GM20000 (cell line): ENCODE measurements around the gene AQP12A.
"Not testable (repeated sequence)": the region's sequence is repeated elsewhere in the genome, so short reads cannot be mapped to it uniquely, and the experiment has no call there.

ENCODE experiments used
- DNase-seq: peaks from one replicate; pipeline ENCODE4 v3.0.0; 2012; ENCODE audit warnings: low spot score
- TF ChIP-seq, protein P1 (sequence below): IDR thresholded peaks from 2 replicates; pipeline ENCODE4 v1.5.1; 2012; ENCODE audit warnings: mild to moderate bottlenecking, control low read depth; ENCODE audit errors: extremely low read depth, missing control alignments

Gene AQP12A

DNA sequence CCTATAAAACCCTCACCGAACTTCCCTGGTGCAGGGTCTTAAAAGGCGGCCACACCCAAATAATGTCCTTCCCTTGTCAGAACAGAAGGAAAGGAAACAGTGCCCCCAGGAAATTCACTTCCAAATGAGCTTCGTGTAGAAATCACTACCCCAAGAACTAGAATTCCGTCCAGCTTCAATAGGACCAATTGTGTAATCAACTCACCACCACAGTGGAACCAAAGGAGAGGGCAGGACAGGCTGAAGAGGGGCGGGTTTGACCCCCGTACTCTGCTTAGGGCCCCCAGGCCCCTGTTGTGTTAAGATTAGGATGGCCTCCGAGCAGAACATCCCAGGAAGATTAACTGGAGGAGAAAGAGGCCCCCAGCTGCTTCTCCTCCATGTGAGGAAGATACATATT is 42.3 kb upstream of the AQP12A start:
- no peak for DNase-seq
- TF ChIP-seq, protein P1, sequence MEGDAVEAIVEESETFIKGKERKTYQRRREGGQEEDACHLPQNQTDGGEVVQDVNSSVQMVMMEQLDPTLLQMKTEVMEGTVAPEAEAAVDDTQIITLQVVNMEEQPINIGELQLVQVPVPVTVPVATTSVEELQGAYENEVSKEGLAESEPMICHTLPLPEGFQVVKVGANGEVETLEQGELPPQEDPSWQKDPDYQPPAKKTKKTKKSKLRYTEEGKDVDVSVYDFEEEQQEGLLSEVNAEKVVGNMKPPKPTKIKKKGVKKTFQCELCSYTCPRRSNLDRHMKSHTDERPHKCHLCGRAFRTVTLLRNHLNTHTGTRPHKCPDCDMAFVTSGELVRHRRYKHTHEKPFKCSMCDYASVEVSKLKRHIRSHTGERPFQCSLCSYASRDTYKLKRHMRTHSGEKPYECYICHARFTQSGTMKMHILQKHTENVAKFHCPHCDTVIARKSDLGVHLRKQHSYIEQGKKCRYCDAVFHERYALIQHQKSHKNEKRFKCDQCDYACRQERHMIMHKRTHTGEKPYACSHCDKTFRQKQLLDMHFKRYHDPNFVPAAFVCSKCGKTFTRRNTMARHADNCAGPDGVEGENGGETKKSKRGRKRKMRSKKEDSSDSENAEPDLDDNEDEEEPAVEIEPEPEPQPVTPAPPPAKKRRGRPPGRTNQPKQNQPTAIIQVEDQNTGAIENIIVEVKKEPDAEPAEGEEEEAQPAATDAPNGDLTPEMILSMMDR: no peak

DNA sequence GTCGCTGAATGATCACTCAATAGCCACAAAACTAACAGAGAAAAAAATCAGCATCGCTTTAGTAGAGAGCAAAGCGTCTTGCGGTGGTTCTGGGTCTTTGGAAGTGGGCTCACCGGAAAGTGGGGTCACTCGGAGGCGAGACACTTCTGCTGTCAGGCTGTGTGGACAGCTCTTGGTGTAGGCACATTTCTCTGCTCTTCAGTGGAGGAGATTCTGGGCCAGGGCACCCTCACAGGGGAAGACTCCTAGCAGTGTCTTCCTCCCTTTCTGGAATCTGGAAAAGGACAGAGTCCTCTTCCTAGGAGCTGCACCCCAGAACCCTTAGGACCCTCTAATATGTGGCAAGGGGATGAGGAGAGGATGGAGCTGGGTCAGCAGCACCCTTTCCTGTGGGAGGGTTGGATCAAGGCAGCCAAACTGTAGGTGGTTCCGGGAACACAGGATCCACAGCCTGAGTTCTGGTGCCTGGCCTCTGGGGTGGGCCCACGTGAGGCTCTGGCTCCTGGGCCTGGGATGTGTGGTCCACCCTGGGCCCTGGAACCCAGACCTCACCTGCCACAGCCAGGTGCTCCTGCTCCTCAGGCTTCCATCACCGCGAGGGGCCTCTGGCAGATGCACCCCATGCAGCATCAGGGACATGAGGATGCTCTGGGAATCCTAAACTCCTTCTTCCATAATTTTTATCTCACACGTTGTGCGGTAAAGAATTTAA is 41.3 kb upstream of the AQP12A start:
- no peak for DNase-seq
- TF ChIP-seq, protein P1: no peak

DNA sequence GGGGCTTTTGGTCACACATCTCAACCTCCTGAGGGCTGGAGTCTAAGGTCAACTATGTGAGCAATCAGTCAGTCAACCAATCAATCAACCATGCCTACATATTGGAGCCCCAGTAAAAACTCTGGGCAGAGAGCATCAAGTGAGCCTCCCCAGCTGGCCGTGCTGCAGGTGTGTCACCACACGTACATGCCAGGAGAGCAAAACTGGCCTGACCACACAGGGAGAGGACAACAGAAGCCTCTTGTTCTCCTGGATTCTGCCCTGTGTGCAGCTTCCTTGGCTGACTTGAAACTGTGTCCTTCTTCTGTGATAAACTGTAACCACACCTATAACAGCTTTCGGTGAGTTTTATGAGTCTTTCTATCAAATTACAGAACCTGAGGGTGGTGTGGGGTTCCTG is 40.5 kb upstream of the AQP12A start:
- TF ChIP-seq, protein P1: no peak
- DNase-seq: no peak

DNA sequence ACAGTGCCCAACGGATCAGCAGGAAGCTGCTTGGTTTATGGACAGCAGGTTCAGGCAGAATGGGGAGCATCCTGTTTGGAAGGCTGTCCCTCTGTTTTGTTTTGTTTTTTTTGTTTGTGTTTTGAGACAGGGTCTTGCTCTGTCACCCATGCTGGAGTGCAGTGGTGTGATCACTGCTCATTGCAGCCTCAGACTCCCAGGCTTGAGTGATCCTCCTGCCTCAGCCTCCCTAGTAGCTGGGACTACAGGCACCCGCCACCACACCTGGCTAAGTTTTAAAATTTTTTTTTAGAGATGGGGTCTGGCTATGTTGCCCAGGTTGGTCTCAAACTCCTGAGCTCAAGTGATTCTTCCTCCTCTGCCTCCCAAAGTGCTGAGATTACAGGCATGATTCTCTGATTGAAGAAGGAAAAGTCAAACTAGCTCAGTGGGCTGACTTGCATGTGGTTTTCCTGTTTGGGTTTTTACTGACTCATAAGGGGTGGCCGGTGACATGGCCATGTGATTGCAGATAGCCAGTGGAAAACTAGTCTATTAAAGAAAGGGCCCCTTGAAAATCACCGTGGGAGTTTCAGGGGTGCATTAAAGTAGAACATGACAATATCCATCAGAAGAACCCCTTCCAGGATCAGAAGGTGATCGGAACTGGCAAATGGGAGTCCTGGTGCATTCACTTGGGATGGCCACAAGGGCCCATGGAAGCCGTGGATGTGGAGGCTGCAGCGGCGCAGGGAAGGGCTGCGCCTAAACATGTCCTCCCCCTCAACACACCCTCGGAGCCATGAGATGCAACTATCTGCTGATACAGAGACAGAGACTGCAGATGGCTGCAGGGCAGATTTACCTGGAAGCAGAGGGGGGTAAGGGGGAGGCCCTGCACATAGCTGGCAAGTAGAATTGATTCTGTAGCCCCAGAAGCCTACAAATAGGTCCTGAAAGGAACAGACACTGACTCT is 35.5 kb upstream of the AQP12A start:
- peak; percentile 79 for DNase-seq
- TF ChIP-seq, protein P1: no peak

DNA sequence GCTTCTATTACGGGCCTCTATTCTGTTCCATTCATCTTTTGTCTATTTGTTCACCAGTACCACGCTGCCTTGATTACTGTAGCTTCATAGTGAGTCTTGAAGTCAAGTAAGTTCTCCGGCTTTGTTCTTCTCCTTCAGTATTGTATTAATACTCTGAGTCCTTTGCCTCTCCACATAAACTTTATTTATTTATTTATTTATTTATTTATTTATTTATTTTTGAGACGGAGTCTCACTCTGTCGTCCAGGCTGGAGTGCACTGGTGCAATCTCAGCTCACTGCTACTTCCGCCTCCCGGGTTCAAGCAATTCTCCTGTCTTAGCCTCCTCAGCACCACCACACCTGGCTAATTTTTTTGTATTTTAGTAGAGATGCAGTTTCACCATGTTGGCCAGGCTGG is 31.8 kb upstream of the AQP12A start:
- not testable (repeated sequence) for DNase-seq

DNA sequence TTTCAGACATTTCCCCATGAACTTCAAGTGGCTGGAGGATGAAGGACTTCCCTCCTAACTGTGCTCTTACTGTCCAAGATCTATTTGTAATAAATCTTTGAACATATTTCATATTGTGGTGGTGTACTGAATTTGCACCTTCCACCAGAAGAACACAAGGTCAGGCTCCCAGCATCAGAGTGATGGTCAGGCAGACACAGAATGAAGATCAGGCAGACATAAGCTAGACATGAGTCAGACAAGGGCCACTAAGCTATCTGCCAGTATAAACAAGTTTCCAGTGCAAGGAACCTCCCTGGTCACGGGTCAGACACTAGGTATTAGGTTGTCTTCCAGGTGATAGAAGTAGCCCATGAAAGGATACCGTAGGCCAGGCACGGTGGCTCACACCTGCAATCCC is 29.0 kb upstream of the AQP12A start:
- TF ChIP-seq, protein P1: no peak
- DNase-seq: no peak

DNA sequence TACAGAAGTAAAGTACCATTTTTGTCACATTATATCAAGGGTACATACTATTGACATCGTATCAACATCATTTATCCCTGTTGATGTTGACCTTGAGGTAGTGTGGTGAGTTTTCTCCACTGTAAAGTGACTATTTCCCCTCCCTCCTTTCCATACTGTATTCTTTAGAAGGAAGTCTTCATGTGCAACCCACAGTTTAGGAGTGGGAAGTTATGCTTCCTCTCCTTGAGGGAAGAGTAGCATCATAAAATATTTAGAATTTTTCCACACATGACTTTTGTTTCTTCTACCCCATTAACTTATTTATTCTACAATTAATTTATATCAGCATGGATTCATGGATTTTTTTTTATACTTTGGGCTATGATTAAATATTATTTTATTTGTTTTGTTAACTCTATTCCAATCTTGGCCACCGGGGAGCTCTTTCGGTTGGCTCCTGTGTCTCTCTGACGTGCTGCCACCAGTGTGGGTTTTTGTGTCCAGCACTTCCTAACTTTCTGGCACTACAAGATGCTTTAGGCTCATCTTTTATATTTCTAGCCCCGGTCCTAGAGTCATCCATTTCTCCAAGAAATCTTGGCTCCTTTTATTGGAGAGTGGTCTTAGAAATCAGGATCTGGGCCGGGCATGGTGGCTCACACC is 28.0 kb upstream of the AQP12A start:
- TF ChIP-seq, protein P1: no peak

More for the DNA sequence above, 28.0 kb upstream of the AQP12A start:
- DNase-seq: no peak
